Neural progenitor cell (in vitro differentiated cells): ENCODE results near the gene KIFBP.

Source experiments
- CTCF ChIP-seq: fragments of 200-600 bp; sonication (generic); IDR thresholded peaks from 2 replicates; pipeline ENCODE4 v1.5.1; 2017; ENCODE audit warnings: antibody characterized with exemption, mild to moderate bottlenecking
- EZH2 ChIP-seq: fragments of 200-600 bp; sonication (generic); IDR thresholded peaks from 2 replicates; pipeline ENCODE4 v1.6.1; 2017; ENCODE audit warnings: antibody characterized with exemption, mild to moderate bottlenecking, moderate library complexity
- EZH2phosphoT487 ChIP-seq: fragments of 200-600 bp; sonication (generic); IDR thresholded peaks from 2 replicates; pipeline ENCODE4 v1.6.1; 2017; ENCODE audit warnings: antibody characterized with exemption

GRCh38 chr10:69007260-69007659 lies 18.7 kb downstream of the KIFBP start:
- TF ChIP-seq EZH2phosphoT487 (no peak), CTCF (no peak), EZH2 (no peak)
